ENCODE measurements around the gene MRPS27. TPM values are rescaled to one million over a fixed set of nuclear protein-coding genes. Genes with fewer than 3 reads are reported as not detected.
A peak's percentile ranks its signal among the peaks of the same experiment; 100 is the strongest.

Gene MRPS27
- total and polyA plus RNA-seq, 8 donors, result 14.8 to 43.3 (median 23.1) TPM

- WGBS, 5 donors, result 89 to 100% (median 98%) methylated on average over 1 of the region's 1 CpG
- Histone ChIP-seq H3K27ac (no peak overlapping the region), H3K36me3 (peaks cover 4 to 64% (median 37%) of the 10 kb centered on the region in 4 donors), H3K4me3 (no peak overlapping the region), H3K27me3 (no peaks in the 10 kb centered on the region), H3K9me3 (no peaks in the 10 kb centered on the region), H3K4me1 (peaks cover 0 to 14% (median 6%) of the 10 kb centered on the region in 4 donors)
- TF ChIP-seq POLR2A (IDR thresholded peaks at IDR 0.05) (no peak), EP300 (IDR thresholded peaks at IDR 0.05) (no peak), POLR2AphosphoS5 (IDR thresholded peaks at IDR 0.05) (no peak), CTCF (IDR thresholded peaks at IDR 0.05) (no peak)
- no peak for DNase-seq
- intact Hi-C loops (cut with DNase I; ENCODE audit: low total_unique reads), result loop anchor here (10.0 kb wide), 1 partner anchor 162 kb away; no protein-coding TSS in a partner anchor
Observed at GRCh38 chr5:72363166-72363802, 43.2 kb upstream of the MRPS27 start.

GRCh38 chr5:72359886-72360285 lies 39.8 kb upstream of the MRPS27 start:
- TF ChIP-seq POLR2AphosphoS5 (IDR thresholded peaks at IDR 0.05), result no peak
- TF ChIP-seq CTCF (IDR thresholded peaks at IDR 0.05), result no peak
- TF ChIP-seq POLR2A (IDR thresholded peaks at IDR 0.05), result no peak
- TF ChIP-seq EP300 (IDR thresholded peaks at IDR 0.05), result no peak
- H3K27me3 ChIP-seq, result no peaks in the 10 kb centered on the region
- 81 to 100% (median 97%) methylated on average over 1 of the region's 1 CpG for WGBS, 5 donors
- no peak overlapping the region for H3K4me3 ChIP-seq
- intact Hi-C loops (cut with DNase I; ENCODE audit: low total_unique reads), result loop anchor here (10.0 kb wide), 1 partner anchor 165 kb away; no protein-coding TSS in a partner anchor
- no peaks in the 10 kb centered on the region for H3K9me3 ChIP-seq
- no peak for DNase-seq
- no peak overlapping the region for H3K27ac ChIP-seq
- peaks cover 7 to 61% (median 41%) of the 10 kb centered on the region in 4 donors for H3K36me3 ChIP-seq
- peaks cover 0 to 5% (median 0%) of the 10 kb centered on the region in 4 donors for H3K4me1 ChIP-seq

GRCh38 chr5:72358925-72359324 lies 38.9 kb upstream of the MRPS27 start:
- TF ChIP-seq POLR2A (IDR thresholded peaks at IDR 0.05) (no peak), POLR2AphosphoS5 (IDR thresholded peaks at IDR 0.05) (no peak), EP300 (IDR thresholded peaks at IDR 0.05) (no peak), CTCF (IDR thresholded peaks at IDR 0.05) (no peak)
- Histone ChIP-seq H3K4me1 (peaks cover 0 to 5% (median 0%) of the 10 kb centered on the region in 4 donors), H3K27ac (no peak overlapping the region), H3K9me3 (no peaks in the 10 kb centered on the region), H3K27me3 (no peaks in the 10 kb centered on the region), H3K4me3 (no peak overlapping the region), H3K36me3 (peaks cover 7 to 56% (median 41%) of the 10 kb centered on the region in 4 donors)
- no peak for DNase-seq
- intact Hi-C loops (cut with DNase I; ENCODE audit: low total_unique reads), result no loop called here

GRCh38 chr5:72356361-72356760 lies 36.3 kb upstream of the MRPS27 start:
- DNase-seq, result no peak
- Histone ChIP-seq H3K27me3 (no peaks in the 10 kb centered on the region), H3K36me3 (peaks cover 7 to 41% (median 32%) of the 10 kb centered on the region in 4 donors), H3K4me3 (no peak overlapping the region), H3K4me1 (no peaks in the 10 kb centered on the region), H3K27ac (no peak overlapping the region), H3K9me3 (no peaks in the 10 kb centered on the region)
- intact Hi-C loops (cut with DNase I; ENCODE audit: low total_unique reads), result no loop called here
- TF ChIP-seq POLR2A (IDR thresholded peaks at IDR 0.05) (no peak), POLR2AphosphoS5 (IDR thresholded peaks at IDR 0.05) (no peak)
- 76 to 83% (median 81%) methylated on average over 1 of the region's 1 CpG for WGBS, 5 donors

GRCh38 chr5:72355706-72356299 lies 35.8 kb upstream of the MRPS27 start:
- peak in 1 of 2 donors; percentile 52 for DNase-seq
- Histone ChIP-seq H3K27ac (no peak overlapping the region), H3K27me3 (no peaks in the 10 kb centered on the region), H3K4me1 (no peaks in the 10 kb centered on the region), H3K36me3 (peaks cover 7 to 36% (median 27%) of the 10 kb centered on the region in 4 donors), H3K9me3 (no peaks in the 10 kb centered on the region), H3K4me3 (no peak overlapping the region)
- TF ChIP-seq CTCF (IDR thresholded peaks at IDR 0.05), result no peak
- TF ChIP-seq POLR2AphosphoS5 (IDR thresholded peaks at IDR 0.05), result no peak
- TF ChIP-seq EP300 (IDR thresholded peaks at IDR 0.05), result no peak
- no peak for TF ChIP-seq POLR2A (IDR thresholded peaks at IDR 0.05)
- intact Hi-C loops (cut with DNase I; ENCODE audit: low total_unique reads), result no loop called here
- WGBS, 5 donors, result 70 to 78% (median 76%) methylated on average over 5 of the region's 5 CpGs

Data from stomach (tissue), 9 donors.